ENCODE results near the gene GTPBP2.

DNA sequence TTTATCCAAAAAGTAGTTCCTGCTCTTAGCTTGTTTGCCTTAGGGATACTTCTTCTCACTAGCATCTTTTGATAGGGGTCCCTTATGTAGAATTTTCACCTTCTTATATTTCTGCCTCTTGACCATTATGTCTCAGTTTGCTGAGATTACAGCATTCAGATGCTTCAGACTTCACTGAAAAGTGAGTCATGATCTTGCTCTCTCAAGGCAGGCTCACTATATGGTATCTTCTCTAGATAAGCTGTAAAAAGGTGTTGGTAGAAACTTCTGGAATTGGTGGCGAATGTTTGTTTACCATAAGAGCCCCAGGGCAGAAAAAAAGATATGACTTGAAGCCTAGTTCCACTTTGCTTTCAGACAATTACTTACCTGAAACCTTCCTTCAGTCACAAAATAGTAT, 19.7 kb downstream of the GTPBP2 start:
- TF ChIP-seq, protein P1, sequence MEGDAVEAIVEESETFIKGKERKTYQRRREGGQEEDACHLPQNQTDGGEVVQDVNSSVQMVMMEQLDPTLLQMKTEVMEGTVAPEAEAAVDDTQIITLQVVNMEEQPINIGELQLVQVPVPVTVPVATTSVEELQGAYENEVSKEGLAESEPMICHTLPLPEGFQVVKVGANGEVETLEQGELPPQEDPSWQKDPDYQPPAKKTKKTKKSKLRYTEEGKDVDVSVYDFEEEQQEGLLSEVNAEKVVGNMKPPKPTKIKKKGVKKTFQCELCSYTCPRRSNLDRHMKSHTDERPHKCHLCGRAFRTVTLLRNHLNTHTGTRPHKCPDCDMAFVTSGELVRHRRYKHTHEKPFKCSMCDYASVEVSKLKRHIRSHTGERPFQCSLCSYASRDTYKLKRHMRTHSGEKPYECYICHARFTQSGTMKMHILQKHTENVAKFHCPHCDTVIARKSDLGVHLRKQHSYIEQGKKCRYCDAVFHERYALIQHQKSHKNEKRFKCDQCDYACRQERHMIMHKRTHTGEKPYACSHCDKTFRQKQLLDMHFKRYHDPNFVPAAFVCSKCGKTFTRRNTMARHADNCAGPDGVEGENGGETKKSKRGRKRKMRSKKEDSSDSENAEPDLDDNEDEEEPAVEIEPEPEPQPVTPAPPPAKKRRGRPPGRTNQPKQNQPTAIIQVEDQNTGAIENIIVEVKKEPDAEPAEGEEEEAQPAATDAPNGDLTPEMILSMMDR (conservative IDR thresholded peaks at IDR 0.05) = no peak
- TF ChIP-seq ZFX (IDR thresholded peaks at IDR 0.05) = no peak

All from C4-2B (cell line).